Dedifferentiated amniotic fluid mesenchymal stem cell (primary cell): ENCODE measurements around the gene PLEKHB2.
"Not testable (repeated sequence)": the region's sequence is repeated elsewhere in the genome, so short reads cannot be mapped to it uniquely, and the experiment has no call there.

Experiments used
- DNase-seq: peaks from one replicate; pipeline ENCODE4 v3.0.0-alpha.2; 2016; ENCODE audit errors: extremely low spot score

The PLEKHB2 gene

GRCh38 chr2:131105156-131105949, at the start of gene PLEKHB2:
Gene PLEKHB2 (plus strand): TSS chr2:131105336. CDS start chr2:131120942, 15,606 bp downstream.
- DNase-seq, result peak; percentile 76

- DNase-seq, result no peak
Measured at GRCh38 chr2:131056204-131056931, 48.8 kb upstream of the PLEKHB2 start.

GRCh38 chr2:131056932-131057287, 48.2 kb upstream of the PLEKHB2 start:
- no peak for DNase-seq

GRCh38 chr2:131058214-131058843, 46.8 kb upstream of the PLEKHB2 start:
- no peak for DNase-seq

- no peak for DNase-seq
Measured at GRCh38 chr2:131058920-131059319, 46.2 kb upstream of the PLEKHB2 start.

GRCh38 chr2:131063501-131064283, 41.4 kb upstream of the PLEKHB2 start:
- no peak for DNase-seq

GRCh38 chr2:131064589-131065512, 40.3 kb upstream of the PLEKHB2 start:
- DNase-seq, result no peak

- no peak for DNase-seq
Measured at GRCh38 chr2:131067465-131068125, 37.5 kb upstream of the PLEKHB2 start.

GRCh38 chr2:131068172-131068571, 37.0 kb upstream of the PLEKHB2 start:
- DNase-seq, result not testable (repeated sequence)

GRCh38 chr2:131075578-131075977, 29.6 kb upstream of the PLEKHB2 start:
- DNase-seq, result not testable (repeated sequence)

GRCh38 chr2:131076707-131077106, 28.4 kb upstream of the PLEKHB2 start:
- no peak for DNase-seq

- no peak for DNase-seq
Measured at GRCh38 chr2:131077182-131077846, 27.8 kb upstream of the PLEKHB2 start.

- DNase-seq, result no peak
Measured at GRCh38 chr2:131077966-131078365, 27.2 kb upstream of the PLEKHB2 start.

- DNase-seq, result not testable (repeated sequence)
Measured at GRCh38 chr2:131079931-131080330, 25.2 kb upstream of the PLEKHB2 start.

GRCh38 chr2:131081190-131081589, 23.9 kb upstream of the PLEKHB2 start:
- no peak for DNase-seq

- DNase-seq, result no peak
Measured at GRCh38 chr2:131085646-131086045, 19.5 kb upstream of the PLEKHB2 start.

GRCh38 chr2:131092458-131093005, 12.6 kb upstream of the PLEKHB2 start:
- DNase-seq, result no peak

- peak; percentile 79 for DNase-seq
Measured at GRCh38 chr2:131093006-131093695, 12.0 kb upstream of the PLEKHB2 start, which contains the start of gene FAM168B. Gene FAM168B (minus strand): TSS chr2:131093460. CDS start chr2:131082646, 10,814 bp downstream.
